CD4-positive, alpha-beta T cell treated with Interleukin-17A for 1 hour (primary cell): Measurements from ENCODE around the gene PRKCD.
A peak's percentile ranks its signal among the peaks of the same experiment; 100 is the strongest.

Source experiments
- DNase-seq: peaks from one replicate; pipeline ENCODE4 v3.0.0-alpha.2; 2020

Gene PRKCD

GRCh38 chr3:53160660-53161449, at the start of gene PRKCD:
Gene PRKCD (plus strand): TSS chr3:53161209. CDS start chr3:53178423, 17,214 bp downstream.
- peak; percentile 82 for DNase-seq

- no peak for DNase-seq
Observed at GRCh38 chr3:53111822-53112221, 49.2 kb upstream of the PRKCD start.

GRCh38 chr3:53113293-53114010, 47.6 kb upstream of the PRKCD start:
- no peak for DNase-seq

- peak; percentile 86 for DNase-seq
Observed at GRCh38 chr3:53114011-53114400, 47.0 kb upstream of the PRKCD start.

GRCh38 chr3:53114412-53115074, 46.5 kb upstream of the PRKCD start:
- DNase-seq = no peak

GRCh38 chr3:53116956-53117355, 44.1 kb upstream of the PRKCD start:
- DNase-seq = no peak

- DNase-seq = no peak
Observed at GRCh38 chr3:53120336-53120735, 40.7 kb upstream of the PRKCD start.

GRCh38 chr3:53122255-53122932, 38.6 kb upstream of the PRKCD start:
- no peak for DNase-seq

GRCh38 chr3:53122933-53123305, 38.1 kb upstream of the PRKCD start:
- DNase-seq = no peak

GRCh38 chr3:53123510-53123909, 37.5 kb upstream of the PRKCD start:
- DNase-seq = no peak

GRCh38 chr3:53123953-53124352, 37.1 kb upstream of the PRKCD start:
- DNase-seq = no peak

- DNase-seq = no peak
Observed at GRCh38 chr3:53126601-53127000, 34.4 kb upstream of the PRKCD start.

GRCh38 chr3:53129344-53129743, 31.7 kb upstream of the PRKCD start:
- DNase-seq = no peak

GRCh38 chr3:53130179-53131061, 30.6 kb upstream of the PRKCD start, which contains the start of gene RFT1:
Gene RFT1 (minus strand): TSS chr3:53130435. CDS start chr3:53130400, 35 bp downstream.
- peak; percentile 98 for DNase-seq

- no peak for DNase-seq
Observed at GRCh38 chr3:53131096-53131495, 29.9 kb upstream of the PRKCD start.

GRCh38 chr3:53132347-53132746, 28.7 kb upstream of the PRKCD start:
- no peak for DNase-seq

- DNase-seq = peak; percentile 71
Observed at GRCh38 chr3:53134631-53135232, 26.3 kb upstream of the PRKCD start.

GRCh38 chr3:53137221-53137620, 23.8 kb upstream of the PRKCD start:
- DNase-seq = no peak

- DNase-seq = no peak
Observed at GRCh38 chr3:53137835-53138446, 23.1 kb upstream of the PRKCD start.

- DNase-seq = no peak
Observed at GRCh38 chr3:53139906-53140846, 20.8 kb upstream of the PRKCD start.
